K562 (cell line): Measurements from ENCODE around the gene ZMIZ1. TPM values are rescaled to one million over a fixed set of nuclear protein-coding genes. Genes with fewer than 3 reads are reported as not detected.

ENCODE experiments used
- ATAC-seq: fragments of 200-7000 bp; cut with Tn5 transposase; 3 replicates; pipeline ENCODE4 v1.9.1; 2020; ENCODE audit warnings: moderate library complexity
- BruUV-seq: library from RNA; stranded (reverse); fragments of 400-500 nt; replicated peaks from 2 replicates; lab custom pipeline; 2021; lab: Mats Ljungman, UMichigan
- CTCF ChIA-PET: fragments of 300-600 bp; formaldehyde crosslinking; extraction: SDS; loops from one replicate; lab custom pipeline; 2021; ENCODE audit warnings: low intra/inter-chr PET ratio; lab: Yijun Ruan, JAX
- POLR2A ChIA-PET: fragments of 300-600, 350-650 bp; sonication (Branson Sonifier 250); formaldehyde crosslinking; extraction: SDS; loops from one replicate; lab custom pipeline; 2021; ENCODE audit warnings: antibody characterized with exemption, inconsistent platforms; lab: Yijun Ruan, JAX
- DNase-seq, 4 experiments: peaks; one replicate each; pipeline versions ENCODE4 v3.0.0 to v3.0.0-alpha.2; 2011 to 2018; ENCODE audit warnings: low spot score in 3 of 4, mixed read lengths in 3 of 4; ENCODE audit errors: extremely low read depth in 1 of 4
- FAIRE-seq: peaks from 2 replicates; lab custom pipeline; 2011; peaks lifted over from hg19 to GRCh38; lab: Jason Lieb, UNC
- H2AFZ ChIP-seq: 2 replicates; pipeline ENCODE4 v1.6.0; 2011; ENCODE audit warnings: low read depth, low read length, control low read depth, inconsistent platforms
- H3K27ac ChIP-seq: fragments of 200-600 bp; 3 replicates; pipeline ENCODE4 v1.8.0; 2011; ENCODE audit warnings: low read depth, mild to moderate bottlenecking, control low read depth, inconsistent platforms, low read length, moderate library complexity, mixed read lengths; ENCODE audit errors: extremely low read depth
- H3K27me3 ChIP-seq, 2 experiments: fragments of 300-600 bp in 1 of 2; 2 replicates in 1 of 2; 3 replicates in 1 of 2; pipeline versions ENCODE4 v1.6.0 to v1.8.0; 2011; ENCODE audit warnings: inconsistent platforms in 2 of 2, low read length in 2 of 2, mild to moderate bottlenecking in 1 of 2, mixed read lengths in 1 of 2, moderate library complexity in 1 of 2; ENCODE audit not compliant: control insufficient read depth in 2 of 2, insufficient read depth in 2 of 2
- H3K36me3 ChIP-seq: fragments of 300-600 bp; 3 replicates; pipeline ENCODE4 v1.8.0; 2011; ENCODE audit warnings: mild to moderate bottlenecking, low read length, inconsistent platforms; ENCODE audit not compliant: control insufficient read depth, insufficient read depth
- H3K4me1 ChIP-seq, 2 experiments: fragments of 200-600 bp in 1 of 2; replicated peaks in 1 of 2; 2 replicates in 1 of 2; 3 replicates in 1 of 2; pipeline versions ENCODE4 v1.5.1 to v1.8.0; 2011; ENCODE audit warnings: inconsistent platforms in 2 of 2, low read length in 2 of 2, mild to moderate bottlenecking in 1 of 2, mixed read lengths in 1 of 2, moderate library complexity in 1 of 2; ENCODE audit not compliant: control insufficient read depth in 2 of 2, insufficient read depth in 2 of 2
- H3K4me2 ChIP-seq: 2 replicates; pipeline ENCODE4 v1.6.1; 2011; ENCODE audit warnings: low read length, control low read depth, inconsistent platforms, mixed read lengths; ENCODE audit not compliant: insufficient read depth
- H3K4me3 ChIP-seq: fragments of 200-600 bp; sonication (generic), shearing (Covaris generic); 2 replicates; pipeline ENCODE4 v1.5.1; 2016; ENCODE audit warnings: control low read depth, inconsistent platforms
- H3K79me2 ChIP-seq: fragments of 200-600 bp; 3 replicates; pipeline ENCODE4 v1.8.0; 2011; ENCODE audit warnings: low read length, inconsistent platforms; ENCODE audit not compliant: control insufficient read depth, insufficient read depth
- H3K9ac ChIP-seq, 2 experiments: 2 replicates each; pipeline versions ENCODE4 v1.6.0 to v1.6.1; 2011; ENCODE audit warnings: low read depth in 2 of 2, low read length in 2 of 2, control low read depth in 1 of 2, inconsistent platforms in 1 of 2, mild to moderate bottlenecking in 1 of 2, mixed read lengths in 1 of 2; ENCODE audit not compliant: insufficient read depth in 1 of 2
- H3K9me1 ChIP-seq: one replicate; pipeline ENCODE4 v1.6.0; 2011; ENCODE audit warnings: inconsistent platforms, mild to moderate bottlenecking, low read length, moderate library complexity; ENCODE audit not compliant: control insufficient read depth, insufficient read depth
- H3K9me3 ChIP-seq: replicated peaks from 2 replicates; pipeline ENCODE4 v1.5.1; 2011; ENCODE audit warnings: low read depth, low read length, inconsistent platforms; ENCODE audit not compliant: control insufficient read depth, insufficient read depth
- H4K20me1 ChIP-seq: replicated peaks from 2 replicates; pipeline ENCODE4 v1.6.1; 2011; ENCODE audit warnings: low read length, inconsistent platforms, mixed read lengths; ENCODE audit not compliant: control insufficient read depth, insufficient read depth
- BDP1 ChIP-seq: IDR thresholded peaks from 3 replicates; pipeline ENCODE4 v1.6.1; 2011; ENCODE audit not compliant: insufficient read length, insufficient read depth
- DDX20 ChIP-seq: fragments of 450-650 bp; IDR thresholded peaks from 2 replicates; pipeline ENCODE4 v1.6.1; 2016; ENCODE audit warnings: missing genetic modification characterization, low read depth, mild to moderate bottlenecking, missing compliant biosample characterization, moderate library complexity
- KLF1 ChIP-seq: fragments of 450-650 bp; IDR thresholded peaks from 2 replicates; pipeline ENCODE4 v1.6.1; 2016; ENCODE audit warnings: missing genetic modification characterization, missing compliant biosample characterization
- TCF7 ChIP-seq: sonication (generic); IDR thresholded peaks from 2 replicates; pipeline ENCODE4 v1.6.1; 2016; ENCODE audit warnings: antibody characterized with exemption, borderline replicate concordance
- TEAD2 ChIP-seq: fragments of 450-650 bp; IDR thresholded peaks from 2 replicates; pipeline ENCODE4 v1.6.1; 2016; ENCODE audit warnings: missing genetic modification characterization, control low read depth, missing compliant biosample characterization
- TRIM24 ChIP-seq, 2 experiments: fragments of 450-650 bp; IDR thresholded peaks; 2 replicates each; pipeline ENCODE4 v1.6.1; 2016
- TSC22D4 ChIP-seq: fragments of 450-650 bp; IDR thresholded peaks from 2 replicates; pipeline ENCODE4 v1.6.1; 2016; ENCODE audit warnings: missing genetic modification characterization, missing biosample characterization, control low read depth
- ZFP30 ChIP-seq: fragments of 250-450 bp; sonication (Bioruptor Pico); IDR thresholded peaks from 2 replicates; pipeline ENCODE4 v1.8.0; 2022; ENCODE audit warnings: moderate library complexity, mild to moderate bottlenecking, inconsistent platforms, borderline replicate concordance
- ZNF12 ChIP-seq: sonication (generic); formaldehyde crosslinking; IDR thresholded peaks from 2 replicates; pipeline ENCODE4 v1.4.0; 2020; ENCODE audit warnings: mild to moderate bottlenecking, missing genetic modification reagents
- ZNF3 ChIP-seq: fragments of 250-450 bp; sonication (Bioruptor Pico); IDR thresholded peaks from 2 replicates; pipeline ENCODE4 v1.5.0; 2021; ENCODE audit warnings: mild to moderate bottlenecking, moderate library complexity
- WGBS: fragments of 100-300 bp; shearing (Covaris generic); methylation state at CpG from one replicate; pipeline ENCODE4 v1.1.6; 2016; ENCODE audit warnings: low coverage, mixed read lengths; ENCODE audit not compliant: insufficient coverage; ENCODE audit errors: missing lambda C conversion rate; 5-methylcytosine and 5-hydroxymethylcytosine counted together
- in situ Hi-C: fragments of 300-500 bp; cut with MboI; formaldehyde crosslinking; loops from 4 replicates; pipeline ENCODE4 v1.15.0; 2018; ENCODE audit warnings: inconsistent platforms, mixed read lengths
- intact Hi-C: fragments of 100-400 bp; cut with micrococcal nuclease; formaldehyde crosslinking; loops from 2 replicates; pipeline ENCODE4 v1.14.2; 2022
- polyA plus RNA-seq, 8 experiments: library from polyadenylated mRNA; depleted of rRNA in 4 of 8; stranded (reverse) in 5 of 8; unstranded in 3 of 8; fragments of >200 nt; fragmentation: Nextera tagmentation in 2 of 8; fragmentation: Illumina TruSeq in 1 of 8; extraction: Ambion mirVana in 2 of 8; extraction: Trizol in 1 of 8; gene quantifications; 2 replicates each; pipeline versions ENCODE4 v1.2.1 to v1.2.3, GENCODE V29; 2011 to 2014; ENCODE audit warnings: inconsistent platforms in 1 of 8, missing spikeins in 1 of 8
- total RNA-seq, 7 experiments: library from RNA; depleted of rRNA in 6 of 7; stranded (reverse); fragments of >200 nt in 6 of 7; fragmentation: Illumina TruSeq in 2 of 7; extraction: Trizol in 2 of 7; gene quantifications; 2 replicates each; pipeline versions ENCODE4 v1.2.1 to v1.2.3, GENCODE V29; 2011 to 2021; ENCODE audit warnings: low replicate concordance in 1 of 7
- TF ChIP-seq, protein P1 (sequence below): sonication (generic); formaldehyde crosslinking; IDR thresholded peaks from 2 replicates; pipeline ENCODE4 v1.8.0; 2022; ENCODE audit warnings: mild to moderate bottlenecking, missing genetic modification reagents
- TF ChIP-seq, protein P2 (sequence below): IDR thresholded peaks from 2 replicates; pipeline ENCODE4 v1.6.1; 2016; ENCODE audit warnings: missing genetic modification characterization, missing compliant biosample characterization

ZMIZ1 gene
- total and polyA plus RNA-seq, 9 of the 15 experiments (the other 6 are each of a cell fraction or from before 2014, with no cell fraction given): 1.0 to 37.3 (median 4.3) TPM

DNA sequence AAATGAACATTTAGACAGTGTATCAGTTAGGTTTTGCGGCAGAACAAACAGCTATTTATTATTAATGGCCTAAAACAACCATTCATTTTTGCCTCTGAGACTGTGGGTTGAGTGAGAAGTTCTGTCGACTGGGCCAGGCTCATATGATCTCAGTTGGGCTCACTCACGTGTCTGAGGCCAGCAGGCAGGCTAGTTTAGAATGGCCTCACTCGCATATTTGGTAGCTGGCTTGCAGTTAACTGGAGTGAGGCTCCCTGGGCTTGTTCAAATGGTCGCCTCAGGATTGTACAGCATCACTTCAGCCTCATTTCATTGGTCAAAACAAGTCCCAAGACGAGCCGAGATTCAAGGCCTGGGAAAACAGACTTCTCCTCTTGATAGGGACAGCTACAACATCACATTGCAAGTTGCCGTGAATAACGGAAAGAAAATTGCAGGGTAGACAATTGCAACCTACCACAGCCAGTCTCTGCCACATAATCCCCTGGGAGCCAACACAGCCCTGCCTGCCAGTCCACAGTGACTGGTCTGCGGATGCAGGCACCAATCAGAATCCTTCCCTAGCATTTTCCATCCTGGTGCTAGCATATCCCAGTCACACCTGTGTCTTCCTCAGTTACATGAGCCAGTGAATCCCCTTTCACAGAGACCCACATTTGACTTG lies 255.4 kb downstream of the ZMIZ1 start:
- CTCF ChIA-PET: no interaction called here
- H3K4me3 ChIP-seq: no peak overlapping the region
- H3K4me1 ChIP-seq: no peaks in the 10 kb centered on the region; a peak in 1 of 5 replicates
- intact Hi-C loops (no loop called here), in situ Hi-C loops (no loop called here)
- no peak overlapping the region for H3K9ac ChIP-seq
- H3K79me2 ChIP-seq: no peaks in the 10 kb centered on the region
- H3K4me2 ChIP-seq: no peak overlapping the region
- ATAC-seq (no peak), FAIRE-seq (no peak), DNase-seq (no peak)
- 14% methylated on average over 10 of the region's 10 CpGs for WGBS
- BruUV-seq: no TSS peak
- no peaks in the 10 kb centered on the region for H3K9me3 ChIP-seq
- no peak overlapping the region for H2AFZ ChIP-seq
- TF ChIP-seq TEAD2 (tag): no peak
- peak; percentile 58; the same call in 1 of the 2 replicates for TF ChIP-seq ZNF12 (CRISPR knock-in tag)
- POLR2A ChIA-PET: interaction anchor here (0.6 to 1.6 kb wide), 5 partner anchors 20 to 155 kb away, joined by 3 to 6 read pairs (median 3); partner anchors contain the start of gene PPIF
- peaks cover 7 to 68% of the 10 kb centered on the region in 2 experiments for H3K27me3 ChIP-seq
- 0 out of 2 replicates have a peak, but pooled peaks cover 4% of the 10 kb centered on the region for H4K20me1 ChIP-seq
- no peaks in the 10 kb centered on the region for H3K36me3 ChIP-seq
- no peaks in the 10 kb centered on the region for H3K9me1 ChIP-seq
- no peak overlapping the region for H3K27ac ChIP-seq

DNA sequence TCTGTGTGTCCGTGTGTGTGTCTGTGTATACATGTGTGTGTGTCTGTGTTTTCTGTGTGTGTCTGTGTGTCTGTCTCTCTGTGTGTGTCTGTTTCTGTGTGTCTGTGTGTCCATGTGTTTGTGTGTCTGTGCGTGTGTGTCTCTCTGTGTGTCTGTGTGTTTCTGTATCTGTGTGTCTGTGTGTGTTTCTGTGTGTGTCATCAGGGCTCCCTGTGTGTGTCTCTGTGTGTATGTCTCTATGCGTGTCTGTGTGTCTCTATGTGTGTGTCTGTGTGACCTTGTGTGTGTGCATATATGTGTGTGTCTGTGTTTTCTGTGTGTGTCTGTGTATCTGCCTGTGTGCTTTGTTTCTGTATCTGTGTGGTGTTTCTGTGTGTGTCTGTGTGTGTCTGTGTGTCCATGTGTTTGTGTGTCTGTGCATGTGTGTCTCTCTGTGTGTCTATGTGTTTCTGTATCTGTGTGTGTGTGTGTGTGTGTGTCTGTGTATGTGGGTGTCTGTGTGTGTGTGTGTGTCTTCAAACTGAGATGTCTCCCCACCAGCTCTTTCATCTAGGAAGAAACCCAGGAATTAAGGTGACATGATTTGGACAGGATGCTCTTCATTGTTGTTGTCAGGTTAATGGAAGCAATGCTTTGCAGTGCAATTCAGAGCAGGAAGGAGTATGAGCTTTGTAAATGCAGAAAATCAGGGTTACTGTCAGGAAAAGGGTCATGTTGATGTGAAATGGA lies 257.8 kb downstream of the ZMIZ1 start:
- Histone ChIP-seq H3K79me2 (no peaks in the 10 kb centered on the region), H3K9me3 (no peaks in the 10 kb centered on the region), H2AFZ (no peak overlapping the region), H3K27me3 (peaks cover 13 to 60% of the 10 kb centered on the region in 2 experiments), H3K4me2 (no peak overlapping the region), H3K9me1 (no peaks in the 10 kb centered on the region), H3K36me3 (no peaks in the 10 kb centered on the region), H3K9ac (no peak overlapping the region), H3K4me1 (no peaks in the 10 kb centered on the region; a peak in 1 of 5 replicates), H3K4me3 (no peak overlapping the region), H4K20me1 (0 out of 2 replicates have a peak, but pooled peaks cover 4% of the 10 kb centered on the region), H3K27ac (no peak overlapping the region)
- in situ Hi-C loops (no loop called here), intact Hi-C loops (no loop called here)
- BruUV-seq: no TSS peak
- ChIA-PET POLR2A (interaction anchor here (1.4 kb wide), 1 partner anchor 19 kb away, joined by 3 read pairs; no protein-coding TSS in a partner anchor), CTCF (no interaction called here)
- DNase-seq (no peak), FAIRE-seq (no peak), ATAC-seq (no peak)
- WGBS: 4% methylated on average over 3 of the region's 3 CpGs
- TF ChIP-seq BDP1: no peak
- TF ChIP-seq DDX20 (tag): no peak
- no peak for TF ChIP-seq ZNF3
- TF ChIP-seq, protein P1, sequence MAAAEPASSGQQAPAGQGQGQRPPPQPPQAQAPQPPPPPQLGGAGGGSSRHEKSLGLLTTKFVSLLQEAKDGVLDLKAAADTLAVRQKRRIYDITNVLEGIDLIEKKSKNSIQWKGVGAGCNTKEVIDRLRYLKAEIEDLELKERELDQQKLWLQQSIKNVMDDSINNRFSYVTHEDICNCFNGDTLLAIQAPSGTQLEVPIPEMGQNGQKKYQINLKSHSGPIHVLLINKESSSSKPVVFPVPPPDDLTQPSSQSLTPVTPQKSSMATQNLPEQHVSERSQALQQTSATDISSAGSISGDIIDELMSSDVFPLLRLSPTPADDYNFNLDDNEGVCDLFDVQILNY (CRISPR knock-in tag): 0 out of 2 replicates have a peak, but pooled peaks have one; percentile 43
- TF ChIP-seq, protein P2, sequence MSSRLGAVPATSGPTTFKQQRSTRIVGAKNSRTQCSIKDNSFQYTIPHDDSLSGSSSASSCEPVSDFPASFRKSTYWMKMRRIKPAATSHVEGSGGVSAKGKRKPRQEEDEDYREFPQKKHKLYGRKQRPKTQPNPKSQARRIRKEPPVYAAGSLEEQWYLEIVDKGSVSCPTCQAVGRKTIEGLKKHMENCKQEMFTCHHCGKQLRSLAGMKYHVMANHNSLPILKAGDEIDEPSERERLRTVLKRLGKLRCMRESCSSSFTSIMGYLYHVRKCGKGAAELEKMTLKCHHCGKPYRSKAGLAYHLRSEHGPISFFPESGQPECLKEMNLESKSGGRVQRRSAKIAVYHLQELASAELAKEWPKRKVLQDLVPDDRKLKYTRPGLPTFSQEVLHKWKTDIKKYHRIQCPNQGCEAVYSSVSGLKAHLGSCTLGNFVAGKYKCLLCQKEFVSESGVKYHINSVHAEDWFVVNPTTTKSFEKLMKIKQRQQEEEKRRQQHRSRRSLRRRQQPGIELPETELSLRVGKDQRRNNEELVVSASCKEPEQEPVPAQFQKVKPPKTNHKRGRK (tag): no peak
- TF ChIP-seq TCF7: no peak
- peak in 1 of 2 experiments; percentile 7; a peak in 1 of 4 replicates for TF ChIP-seq TRIM24 (IDR thresholded peaks at IDR 0.05)
- 0 out of 2 replicates have a peak, but pooled peaks have one; percentile 9 for TF ChIP-seq TSC22D4 (tag)
- no peak for TF ChIP-seq KLF1 (tag)
- TF ChIP-seq ZFP30 (CRISPR knock-in tag): no peak
